GM12874 (cell line): ENCODE data around the gene SLC11A1.

Source experiments
- TF ChIP-seq, protein P1 (sequence below): IDR thresholded peaks from 2 replicates; pipeline ENCODE4 v1.5.1; 2011; ENCODE audit warnings: low read depth, mild to moderate bottlenecking, control low read depth, low read length, moderate library complexity; ENCODE audit not compliant: insufficient read depth

SLC11A1 gene

DNA sequence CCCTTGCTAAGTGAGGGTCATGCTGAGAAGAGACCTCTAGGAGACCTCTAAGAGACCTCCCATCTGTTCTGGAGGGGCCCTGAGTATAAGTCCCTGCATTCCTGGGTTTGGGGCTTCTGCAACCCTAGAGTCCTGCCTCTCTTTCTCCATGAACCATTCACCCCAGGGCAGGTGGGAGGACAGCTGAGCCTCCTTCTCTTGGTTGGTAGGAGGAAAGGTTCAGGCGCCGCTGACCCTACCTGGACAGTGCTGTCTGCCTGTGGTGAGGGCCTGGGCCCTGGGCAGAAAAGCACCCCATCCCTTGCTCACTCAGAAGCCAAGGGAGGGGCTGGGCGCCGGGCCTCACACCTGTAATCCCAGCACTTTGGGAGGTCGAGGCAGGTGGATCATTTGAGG, 36.2 kb downstream of the SLC11A1 start:
- TF ChIP-seq, protein P1, sequence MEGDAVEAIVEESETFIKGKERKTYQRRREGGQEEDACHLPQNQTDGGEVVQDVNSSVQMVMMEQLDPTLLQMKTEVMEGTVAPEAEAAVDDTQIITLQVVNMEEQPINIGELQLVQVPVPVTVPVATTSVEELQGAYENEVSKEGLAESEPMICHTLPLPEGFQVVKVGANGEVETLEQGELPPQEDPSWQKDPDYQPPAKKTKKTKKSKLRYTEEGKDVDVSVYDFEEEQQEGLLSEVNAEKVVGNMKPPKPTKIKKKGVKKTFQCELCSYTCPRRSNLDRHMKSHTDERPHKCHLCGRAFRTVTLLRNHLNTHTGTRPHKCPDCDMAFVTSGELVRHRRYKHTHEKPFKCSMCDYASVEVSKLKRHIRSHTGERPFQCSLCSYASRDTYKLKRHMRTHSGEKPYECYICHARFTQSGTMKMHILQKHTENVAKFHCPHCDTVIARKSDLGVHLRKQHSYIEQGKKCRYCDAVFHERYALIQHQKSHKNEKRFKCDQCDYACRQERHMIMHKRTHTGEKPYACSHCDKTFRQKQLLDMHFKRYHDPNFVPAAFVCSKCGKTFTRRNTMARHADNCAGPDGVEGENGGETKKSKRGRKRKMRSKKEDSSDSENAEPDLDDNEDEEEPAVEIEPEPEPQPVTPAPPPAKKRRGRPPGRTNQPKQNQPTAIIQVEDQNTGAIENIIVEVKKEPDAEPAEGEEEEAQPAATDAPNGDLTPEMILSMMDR, result no peak

DNA sequence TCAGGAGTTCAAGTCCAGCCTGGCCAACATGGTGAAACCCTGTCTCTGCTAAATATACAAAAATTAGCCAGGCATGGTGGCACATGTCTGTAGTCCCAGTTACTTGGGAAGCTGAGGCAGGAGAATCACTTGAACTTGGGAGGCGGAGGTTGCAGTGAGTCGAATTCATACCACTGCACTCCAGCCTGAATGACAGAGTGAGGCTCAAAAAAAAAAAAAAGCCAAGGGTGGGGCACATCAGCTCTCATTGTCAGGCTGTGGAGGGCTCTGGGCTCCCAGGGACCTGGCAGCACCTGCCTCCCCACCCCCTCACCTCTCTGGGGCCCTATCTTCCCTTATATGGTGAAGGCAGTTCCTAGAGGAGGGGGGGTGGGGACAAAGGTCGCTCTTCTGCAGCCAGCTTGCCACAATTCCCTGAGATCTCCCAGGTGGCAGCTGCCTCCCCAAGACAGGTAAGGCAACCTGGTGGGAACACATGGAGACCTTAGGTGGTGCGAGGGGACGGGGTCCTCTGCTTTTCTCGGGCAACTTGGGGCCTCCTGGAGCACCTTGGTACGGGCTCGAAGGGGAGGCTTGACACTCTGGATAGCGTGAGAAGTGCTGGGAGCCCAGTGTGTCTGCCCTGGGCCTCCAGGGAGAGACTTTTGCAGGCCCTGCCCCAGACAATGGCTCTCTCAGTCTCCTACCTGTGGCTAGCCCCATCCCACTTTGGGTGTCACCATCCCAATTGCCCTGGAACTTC, 36.8 kb downstream of the SLC11A1 start, which contains the start of gene VIL1:
TSS of gene VIL1 (plus strand) at position 407 of the 742 bp plus-strand sequence. CDS start 4,656 bp downstream, outside the sequence.
- TF ChIP-seq, protein P1, result no peak

DNA sequence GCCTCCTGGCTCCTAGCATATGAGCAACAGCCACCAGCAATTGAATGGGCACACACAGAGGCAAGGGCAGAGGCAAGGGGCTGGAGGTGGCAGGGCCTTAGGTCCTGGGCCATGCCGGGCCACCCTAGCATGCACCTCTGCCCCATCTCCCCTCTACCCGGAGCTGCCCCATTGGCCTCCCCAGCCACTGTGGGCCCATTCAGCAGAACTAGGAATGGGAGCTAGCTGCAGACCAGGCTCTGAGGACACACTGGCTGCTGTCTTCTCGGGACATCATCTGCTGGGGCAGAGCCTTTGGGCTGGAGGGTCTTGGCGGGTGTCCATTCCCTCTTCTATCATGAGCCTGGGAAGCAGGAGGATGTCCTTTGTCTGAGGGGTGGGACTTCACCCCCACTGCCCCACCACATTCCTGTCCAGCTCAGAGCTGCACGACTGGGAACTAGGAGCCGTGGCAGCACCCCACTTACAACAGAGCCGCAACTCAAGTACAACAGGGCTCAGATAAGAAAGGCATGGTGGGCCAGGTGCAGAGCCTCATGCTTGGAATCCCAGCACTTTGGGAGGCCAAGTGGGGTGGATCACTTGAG, 37.6 kb downstream of the SLC11A1 start:
- TF ChIP-seq, protein P1, result no peak

DNA sequence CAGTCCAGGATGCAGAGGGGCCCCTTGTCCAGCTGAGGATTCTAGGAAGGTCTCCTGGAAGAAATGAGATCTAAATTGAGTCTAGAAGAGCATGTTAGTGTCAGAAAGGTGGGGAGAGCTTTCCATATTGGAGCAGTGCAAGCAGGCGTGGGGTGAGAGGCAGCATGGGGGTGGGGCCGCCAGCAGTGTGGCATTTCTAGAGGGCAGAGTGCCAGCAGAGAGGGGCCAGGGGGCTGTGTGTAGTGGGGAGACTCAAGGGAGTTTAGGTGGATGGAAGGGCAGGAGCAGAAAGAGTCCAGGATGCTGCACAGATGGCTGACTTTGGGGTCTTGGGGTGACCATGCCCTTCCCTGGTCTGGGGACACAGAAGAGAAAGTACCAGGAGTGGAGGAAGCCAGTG, 39.0 kb downstream of the SLC11A1 start:
- TF ChIP-seq, protein P1, result no peak

DNA sequence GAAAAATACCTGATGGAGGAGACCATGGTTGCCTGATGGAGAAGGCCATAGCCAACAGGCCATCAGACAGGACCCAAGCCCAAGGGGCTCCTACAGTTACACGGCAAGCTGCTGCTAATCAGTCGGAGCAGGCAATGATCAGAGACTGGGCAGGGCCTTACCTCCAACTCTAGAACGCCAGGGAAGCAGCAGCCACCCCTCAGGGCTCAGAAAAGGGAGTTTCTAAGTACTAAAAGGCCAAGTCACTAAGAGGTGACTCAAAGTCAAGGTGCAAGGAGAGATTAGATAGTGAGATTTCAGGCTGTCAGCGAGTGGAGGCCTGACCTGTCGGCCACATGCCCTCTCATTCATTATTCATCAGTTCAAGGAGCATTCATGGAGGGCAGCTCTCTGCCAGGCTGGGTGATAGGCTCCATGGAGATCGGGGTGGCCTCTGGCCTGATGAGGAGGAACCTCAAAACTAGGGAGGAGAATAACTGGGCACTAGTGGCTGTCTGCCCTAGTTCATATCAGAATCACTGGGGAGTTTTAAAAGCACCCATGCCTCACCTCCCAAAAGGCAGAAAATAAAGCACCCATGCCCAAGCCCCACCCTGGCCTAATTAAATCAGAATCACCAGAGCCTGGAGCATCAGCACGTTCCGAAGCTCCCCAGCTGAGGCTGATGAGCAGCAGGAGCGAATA, 40.5 kb downstream of the SLC11A1 start:
- TF ChIP-seq, protein P1, result no peak

DNA sequence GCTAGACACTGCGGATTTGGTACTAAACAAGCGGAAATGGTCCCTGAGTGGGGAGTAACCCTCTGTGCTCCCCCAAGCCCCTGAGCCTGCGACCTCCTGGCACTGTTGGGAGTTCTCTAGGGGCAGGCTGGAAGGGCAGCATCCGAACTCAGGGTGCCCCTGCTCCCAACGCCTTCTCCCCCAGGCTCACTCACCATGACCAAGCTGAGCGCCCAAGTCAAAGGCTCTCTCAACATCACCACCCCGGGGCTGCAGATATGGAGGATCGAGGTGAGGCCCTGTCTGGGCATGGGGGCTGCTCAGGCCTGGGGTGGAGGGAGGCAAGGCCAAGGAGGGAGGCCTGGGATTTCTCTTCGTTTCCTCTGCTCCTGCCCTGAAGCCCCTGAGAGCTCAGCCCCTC, 41.5 kb downstream of the SLC11A1 start:
- TF ChIP-seq, protein P1, result no peak

DNA sequence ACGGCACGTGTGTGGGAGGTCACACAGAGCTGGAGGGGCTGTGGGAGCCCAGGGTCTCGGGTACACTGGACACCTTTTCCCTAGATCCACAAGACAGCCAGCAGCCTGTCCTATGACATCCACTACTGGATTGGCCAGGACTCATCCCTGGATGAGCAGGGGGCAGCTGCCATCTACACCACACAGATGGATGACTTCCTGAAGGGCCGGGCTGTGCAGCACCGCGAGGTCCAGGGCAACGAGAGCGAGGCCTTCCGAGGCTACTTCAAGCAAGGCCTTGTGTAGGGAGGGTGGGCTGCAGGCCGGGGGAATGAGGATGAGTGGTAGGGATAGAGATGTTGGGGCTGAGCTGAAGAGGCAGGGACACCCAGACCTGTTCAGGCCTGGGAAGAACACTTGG, 43.5 kb downstream of the SLC11A1 start:
- TF ChIP-seq, protein P1, result no peak
